CD4-positive, alpha-beta T cell treated with Interleukin-2 at 100 ng/mL for 4 hours (primary cell): ENCODE measurements around the gene GPHN.
A peak's percentile ranks its signal among the peaks of the same experiment; 100 is the strongest.

Experiments
- DNase-seq: peaks from one replicate; pipeline ENCODE4 v3.0.0-alpha.2; 2020; ENCODE audit warnings: low spot score

GPHN gene

GRCh38 chr14:66601932-66602578 lies 94.1 kb downstream of the GPHN start:
- no peak for DNase-seq

GRCh38 chr14:66603945-66604344 lies 96.0 kb downstream of the GPHN start:
- no peak for DNase-seq

- DNase-seq: no peak
Measured at GRCh38 chr14:66606826-66607225, 98.9 kb downstream of the GPHN start.

- DNase-seq: peak; percentile 3
Measured at GRCh38 chr14:66610154-66610563, 102.2 kb downstream of the GPHN start.

- no peak for DNase-seq
Measured at GRCh38 chr14:66613344-66613743, 105.4 kb downstream of the GPHN start.

GRCh38 chr14:66619952-66620351 lies 112.0 kb downstream of the GPHN start:
- no peak for DNase-seq

GRCh38 chr14:66623838-66624237 lies 115.9 kb downstream of the GPHN start:
- no peak for DNase-seq

GRCh38 chr14:66624336-66624937 lies 116.5 kb downstream of the GPHN start:
- peak; percentile 25 for DNase-seq

- DNase-seq: no peak
Measured at GRCh38 chr14:66628636-66629035, 120.7 kb downstream of the GPHN start.

- no peak for DNase-seq
Measured at GRCh38 chr14:66629499-66629898, 121.6 kb downstream of the GPHN start.

- DNase-seq: no peak
Measured at GRCh38 chr14:66634876-66635275, 126.9 kb downstream of the GPHN start.

- DNase-seq: no peak
Measured at GRCh38 chr14:66635435-66635834, 127.5 kb downstream of the GPHN start.

GRCh38 chr14:66636240-66636639 lies 128.3 kb downstream of the GPHN start:
- no peak for DNase-seq

- DNase-seq: no peak
Measured at GRCh38 chr14:66638689-66639088, 130.7 kb downstream of the GPHN start.

GRCh38 chr14:66641861-66642635 lies 134.1 kb downstream of the GPHN start:
- no peak for DNase-seq

- no peak for DNase-seq
Measured at GRCh38 chr14:66643344-66643743, 135.4 kb downstream of the GPHN start.

GRCh38 chr14:66645716-66646115 lies 137.8 kb downstream of the GPHN start:
- no peak for DNase-seq

- no peak for DNase-seq
Measured at GRCh38 chr14:66649498-66649897, 141.6 kb downstream of the GPHN start.

GRCh38 chr14:66650491-66650911 lies 142.6 kb downstream of the GPHN start:
- DNase-seq: no peak

- DNase-seq: no peak
Measured at GRCh38 chr14:66651536-66652220, 143.7 kb downstream of the GPHN start.

- no peak for DNase-seq
Measured at GRCh38 chr14:66652525-66653106, 144.7 kb downstream of the GPHN start.

GRCh38 chr14:66657780-66658179 lies 149.8 kb downstream of the GPHN start:
- DNase-seq: no peak
